ENCODE results near the gene EIF4ENIF1.
A peak's percentile ranks its signal among the peaks of the same experiment; 100 is the strongest.

The EIF4ENIF1 gene

GRCh38 chr22:31481129-31481528, 8.5 kb downstream of the EIF4ENIF1 start:
- no peak overlapping the region for H3K4me3 ChIP-seq (ENCODE audit: low read depth, low read length)
- no peak for DNase-seq (ENCODE audit: low read depth, low spot score)
- TF ChIP-seq, protein P1, sequence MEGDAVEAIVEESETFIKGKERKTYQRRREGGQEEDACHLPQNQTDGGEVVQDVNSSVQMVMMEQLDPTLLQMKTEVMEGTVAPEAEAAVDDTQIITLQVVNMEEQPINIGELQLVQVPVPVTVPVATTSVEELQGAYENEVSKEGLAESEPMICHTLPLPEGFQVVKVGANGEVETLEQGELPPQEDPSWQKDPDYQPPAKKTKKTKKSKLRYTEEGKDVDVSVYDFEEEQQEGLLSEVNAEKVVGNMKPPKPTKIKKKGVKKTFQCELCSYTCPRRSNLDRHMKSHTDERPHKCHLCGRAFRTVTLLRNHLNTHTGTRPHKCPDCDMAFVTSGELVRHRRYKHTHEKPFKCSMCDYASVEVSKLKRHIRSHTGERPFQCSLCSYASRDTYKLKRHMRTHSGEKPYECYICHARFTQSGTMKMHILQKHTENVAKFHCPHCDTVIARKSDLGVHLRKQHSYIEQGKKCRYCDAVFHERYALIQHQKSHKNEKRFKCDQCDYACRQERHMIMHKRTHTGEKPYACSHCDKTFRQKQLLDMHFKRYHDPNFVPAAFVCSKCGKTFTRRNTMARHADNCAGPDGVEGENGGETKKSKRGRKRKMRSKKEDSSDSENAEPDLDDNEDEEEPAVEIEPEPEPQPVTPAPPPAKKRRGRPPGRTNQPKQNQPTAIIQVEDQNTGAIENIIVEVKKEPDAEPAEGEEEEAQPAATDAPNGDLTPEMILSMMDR (IDR thresholded peaks at IDR 0.05; ENCODE audit: low read depth, low read length) = no peak
- in situ Hi-C loops (cut with HindIII; ENCODE audit: low sequenced_read_pairs) = no loop called here

DNA sequence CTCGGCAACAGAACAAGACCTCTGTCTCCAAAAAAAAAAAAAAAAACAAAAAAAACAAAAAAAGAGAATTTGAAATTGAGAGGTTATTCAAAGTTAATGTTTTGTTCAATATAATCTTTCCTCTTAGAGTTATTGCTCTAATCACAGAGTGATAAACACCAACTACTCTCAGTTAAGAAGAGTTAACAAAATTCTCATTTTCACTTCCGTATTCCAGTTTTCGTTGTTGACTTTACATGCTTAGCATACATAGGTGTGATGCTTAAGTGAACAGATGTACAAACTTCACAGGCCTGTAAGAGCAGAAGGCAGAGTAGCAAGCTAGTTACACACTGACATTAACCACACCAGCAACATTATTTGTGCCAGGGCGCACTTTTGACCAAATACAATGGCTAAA, 12.3 kb downstream of the EIF4ENIF1 start:
- in situ Hi-C loops (cut with HindIII; ENCODE audit: low sequenced_read_pairs) = no loop called here
- no peak overlapping the region for H3K4me3 ChIP-seq (ENCODE audit: low read depth, low read length)
- no peak for DNase-seq (ENCODE audit: low read depth, low spot score)
- TF ChIP-seq, protein P1 (IDR thresholded peaks at IDR 0.05; ENCODE audit: low read depth, low read length) = no peak

DNA sequence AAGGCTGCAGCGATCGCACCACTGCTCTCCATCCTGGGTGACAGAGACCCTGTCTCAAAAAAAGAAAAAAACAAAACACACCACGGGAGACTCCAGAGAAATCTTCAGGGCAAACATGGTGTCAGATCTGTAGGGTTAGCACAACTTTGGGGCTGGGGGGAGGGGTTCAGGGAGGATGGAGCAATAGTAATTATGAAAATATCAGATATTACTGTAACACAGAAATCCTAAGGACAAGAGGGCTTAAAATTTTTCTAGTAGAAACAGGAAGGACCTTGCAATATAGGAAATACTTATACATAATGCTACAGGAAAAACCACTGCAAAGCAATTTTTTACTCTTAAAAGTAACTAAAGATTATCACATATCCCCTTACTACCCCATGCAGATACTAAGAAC, 13.8 kb downstream of the EIF4ENIF1 start:
- no peak for DNase-seq (ENCODE audit: low read depth, low spot score)
- in situ Hi-C loops (cut with HindIII; ENCODE audit: low sequenced_read_pairs) = no loop called here
- TF ChIP-seq, protein P1 (IDR thresholded peaks at IDR 0.05; ENCODE audit: low read depth, low read length) = no peak
- no peak overlapping the region for H3K4me3 ChIP-seq (ENCODE audit: low read depth, low read length)

- peak; percentile 59 for DNase-seq (ENCODE audit: low read depth, low spot score)
- TF ChIP-seq, protein P1 (IDR thresholded peaks at IDR 0.05; ENCODE audit: low read depth, low read length) = no peak
- H3K4me3 ChIP-seq (ENCODE audit: low read depth, low read length) = no peak overlapping the region
- in situ Hi-C loops (cut with HindIII; ENCODE audit: low sequenced_read_pairs) = no loop called here
Measured at GRCh38 chr22:31474743-31475142, 14.9 kb downstream of the EIF4ENIF1 start.

DNA sequence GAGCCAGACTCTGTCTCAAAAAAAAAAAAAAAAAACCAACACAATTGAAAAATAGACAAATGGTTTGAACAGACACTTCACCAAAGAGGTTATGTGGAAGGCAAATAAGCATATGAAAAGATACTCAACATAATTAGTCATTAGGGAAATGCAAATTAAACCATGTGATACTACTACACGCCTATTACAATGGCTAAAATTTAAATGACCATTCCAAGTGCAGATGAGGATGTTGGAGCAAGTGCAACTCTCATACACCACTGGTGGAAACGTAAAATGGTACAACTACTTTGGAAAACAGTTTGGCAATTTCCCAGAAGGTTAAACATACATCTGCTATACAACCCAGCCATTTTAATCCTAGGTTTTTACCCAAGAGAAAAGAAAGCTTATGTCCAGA, 24.3 kb downstream of the EIF4ENIF1 start:
- H3K4me3 ChIP-seq (ENCODE audit: low read depth, low read length) = no peak overlapping the region
- in situ Hi-C loops (cut with HindIII; ENCODE audit: low sequenced_read_pairs) = no loop called here
- TF ChIP-seq, protein P1 (IDR thresholded peaks at IDR 0.05; ENCODE audit: low read depth, low read length) = no peak
- no peak for DNase-seq (ENCODE audit: low read depth, low spot score)

- in situ Hi-C loops (cut with HindIII; ENCODE audit: low sequenced_read_pairs) = no loop called here
- no peak overlapping the region for H3K4me3 ChIP-seq (ENCODE audit: low read depth, low read length)
- no peak for DNase-seq (ENCODE audit: low read depth, low spot score)
- TF ChIP-seq, protein P1 (IDR thresholded peaks at IDR 0.05; ENCODE audit: low read depth, low read length) = no peak
Measured at GRCh38 chr22:31461699-31462098, 27.9 kb downstream of the EIF4ENIF1 start.
